Suprapubic skin (tissue), 4 donors: Measurements from ENCODE around the gene PRELID1. TPM values are rescaled to one million over a fixed set of nuclear protein-coding genes. Genes with fewer than 3 reads are reported as not detected.

Experiments used
- DNase-seq, 2 donors: peaks; one replicate each; pipeline ENCODE4 v3.0.0-alpha.2; 2019; ENCODE audit warnings: low spot score in 2 of 2
- H3K27ac ChIP-seq: fragments of 200-600 bp; sonication (generic); one replicate; pipeline ENCODE4 v1.5.1; 2019
- H3K27me3 ChIP-seq: fragments of 200-600 bp; sonication (generic); one replicate; pipeline ENCODE4 v1.5.1; 2019
- H3K36me3 ChIP-seq: fragments of 200-600 bp; sonication (generic); one replicate; pipeline ENCODE4 v1.5.1; 2019
- H3K4me1 ChIP-seq: fragments of 200-600 bp; sonication (generic); one replicate; pipeline ENCODE4 v1.5.1; 2019
- H3K4me3 ChIP-seq: fragments of 200-600 bp; sonication (generic); one replicate; pipeline ENCODE4 v1.5.1; 2019; ENCODE audit warnings: mild to moderate bottlenecking
- H3K9me3 ChIP-seq: fragments of 200-600 bp; sonication (generic); one replicate; pipeline ENCODE4 v1.5.1; 2019
- CTCF ChIP-seq, 2 donors: fragments of 200-600 bp in 1 of 2; fragments of 450-650 bp in 1 of 2; sonication (generic) in 1 of 2; IDR thresholded peaks; one replicate each; pipeline ENCODE4 v1.5.1; 2016 to 2019; ENCODE audit warnings: antibody characterized with exemption in 2 of 2, mild to moderate bottlenecking in 1 of 2, moderate library complexity in 1 of 2
- EP300 ChIP-seq: sonication (generic); formaldehyde crosslinking; IDR thresholded peaks from one replicate; pipeline ENCODE4 v1.6.1; 2017; ENCODE audit warnings: antibody characterized with exemption
- POLR2A ChIP-seq, 2 donors: fragments of 450-650 bp; IDR thresholded peaks; one replicate each; pipeline ENCODE4 v1.6.1; 2017; ENCODE audit warnings: antibody characterized with exemption in 2 of 2, mild to moderate bottlenecking in 2 of 2, moderate library complexity in 2 of 2
- POLR2AphosphoS5 ChIP-seq, 3 donors: sonication (generic); formaldehyde crosslinking; IDR thresholded peaks; one replicate each; pipeline ENCODE4 v1.6.1; 2017; ENCODE audit warnings: antibody characterized with exemption in 3 of 3
- WGBS: methylation state at CpG from one replicate; pipeline ENCODE4 v1.1.5; 2018; 5-methylcytosine and 5-hydroxymethylcytosine counted together
- total RNA-seq, 4 donors: library from RNA; depleted of rRNA; stranded (reverse); fragments of >200 nt; gene quantifications; one replicate each; pipeline ENCODE4 v1.1.0, GENCODE V29; 2016

The PRELID1 gene
- total RNA-seq, 4 donors from 2014 or later, result 54.2 to 90.1 (median 62.1) TPM

- 89% methylated on average over 12 of the region's 18 CpGs for WGBS
- Histone ChIP-seq H3K9me3 (no peaks in the 10 kb centered on the region), H3K4me3 (no peak overlapping the region), H3K27ac (no peak overlapping the region), H3K27me3 (no peaks in the 10 kb centered on the region), H3K4me1 (peaks cover 31% of the 10 kb centered on the region), H3K36me3 (no peaks in the 10 kb centered on the region)
- no peak for DNase-seq
- TF ChIP-seq POLR2A (IDR thresholded peaks at IDR 0.05) (no peak), CTCF (IDR thresholded peaks at IDR 0.05) (no peak)
Measured at GRCh38 chr5:177314376-177315342, 11.1 kb downstream of the PRELID1 start.

- H3K27me3 ChIP-seq, result no peaks in the 10 kb centered on the region
- no peaks in the 10 kb centered on the region for H3K9me3 ChIP-seq
- H3K4me1 ChIP-seq, result peaks cover 26% of the 10 kb centered on the region
- H3K36me3 ChIP-seq, result no peaks in the 10 kb centered on the region
- H3K27ac ChIP-seq, result no peak overlapping the region
- DNase-seq, result no peak
- no peak overlapping the region for H3K4me3 ChIP-seq
- 100% methylated on average over 1 of the region's 7 CpGs for WGBS
- TF ChIP-seq EP300 (no peak), POLR2A (IDR thresholded peaks at IDR 0.05) (no peak)
Measured at GRCh38 chr5:177315411-177315810, 11.8 kb downstream of the PRELID1 start.

DNA sequence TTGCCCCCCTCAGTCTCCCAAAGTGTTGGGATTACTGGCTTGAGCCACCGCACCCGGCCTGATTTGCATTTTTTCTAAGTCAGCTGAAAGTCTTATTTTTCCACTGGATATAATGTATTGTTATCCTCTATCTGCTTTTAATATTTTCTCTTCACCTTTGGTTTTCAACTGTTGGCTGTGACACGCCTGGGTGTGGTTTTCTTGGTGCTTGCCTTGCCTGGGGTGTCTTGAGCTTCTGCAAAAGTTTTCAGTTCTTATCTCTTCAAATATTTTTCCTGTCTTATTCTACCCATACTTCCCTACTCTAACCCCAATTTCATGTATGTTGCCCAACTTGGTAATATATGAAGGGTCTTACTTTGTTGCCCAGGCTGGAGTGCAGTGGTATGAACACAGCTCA, 12.4 kb downstream of the PRELID1 start:
- Histone ChIP-seq H3K4me1 (peaks cover 21% of the 10 kb centered on the region), H3K27ac (no peak overlapping the region), H3K4me3 (no peak overlapping the region), H3K9me3 (no peaks in the 10 kb centered on the region), H3K27me3 (no peaks in the 10 kb centered on the region), H3K36me3 (no peaks in the 10 kb centered on the region)
- TF ChIP-seq POLR2AphosphoS5 (IDR thresholded peaks at IDR 0.05) (no peak), EP300 (no peak), CTCF (IDR thresholded peaks at IDR 0.05) (no peak), POLR2A (IDR thresholded peaks at IDR 0.05) (no peak)
- WGBS, result 100% methylated on average over 3 of the region's 3 CpGs
- DNase-seq, result no peak

DNA sequence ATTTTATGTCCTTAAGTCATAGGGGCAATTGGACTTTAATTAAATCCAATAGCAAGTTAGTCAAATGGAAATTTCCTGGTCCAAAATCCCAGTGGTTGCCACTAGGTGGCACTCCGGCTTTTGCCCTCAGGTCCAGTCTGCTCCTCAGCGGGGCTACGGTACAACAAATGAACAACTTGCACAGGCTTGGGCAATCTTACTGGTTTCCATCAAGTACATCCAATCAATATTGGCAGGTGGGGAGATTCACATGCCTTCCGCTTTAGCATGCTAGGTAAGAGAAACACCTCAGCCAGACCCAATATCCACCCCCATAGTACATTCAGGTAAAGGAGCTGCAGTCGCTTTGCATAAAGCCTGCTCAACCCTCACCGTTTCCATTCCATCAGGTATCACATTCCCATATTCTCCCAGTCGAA, 14.4 kb downstream of the PRELID1 start:
- no peaks in the 10 kb centered on the region for H3K36me3 ChIP-seq
- no peak overlapping the region for H3K27ac ChIP-seq
- no peak for DNase-seq

DNA sequence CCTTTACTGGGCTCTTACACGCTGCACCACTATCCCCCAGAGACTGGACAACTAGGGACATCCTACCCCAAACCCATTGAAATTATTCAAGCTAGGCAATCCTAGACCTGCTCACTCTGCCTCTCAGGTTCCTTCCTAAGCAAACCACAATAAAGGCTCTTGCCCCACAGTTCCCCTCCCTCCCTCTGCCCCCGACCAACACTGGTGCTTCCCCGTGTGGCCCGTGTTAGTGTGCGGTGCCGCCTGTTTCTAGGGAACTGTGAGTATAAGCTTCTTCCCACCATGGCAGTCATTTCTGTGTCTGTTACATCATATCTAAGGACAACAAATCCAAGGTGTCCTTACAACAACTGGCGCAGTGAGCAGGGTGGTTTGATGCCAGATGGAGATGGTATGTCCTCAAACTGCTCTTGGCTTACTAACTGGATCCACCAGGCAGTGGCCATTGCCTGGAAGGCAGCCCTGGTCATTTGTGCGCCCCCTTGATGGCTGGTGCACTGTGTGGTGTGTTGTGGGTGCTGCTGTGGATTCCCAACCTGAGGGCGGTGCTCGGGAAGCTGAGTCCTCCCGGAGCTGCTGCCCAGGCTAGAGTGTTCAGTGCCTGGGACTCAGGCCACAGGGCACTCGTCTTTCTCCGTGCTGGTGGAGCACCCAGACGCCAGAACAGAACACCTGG, 16.5 kb downstream of the PRELID1 start:
- Histone ChIP-seq H3K4me1 (peaks cover 3% of the 10 kb centered on the region), H3K4me3 (no peak overlapping the region), H3K36me3 (no peaks in the 10 kb centered on the region), H3K27me3 (no peaks in the 10 kb centered on the region), H3K9me3 (no peaks in the 10 kb centered on the region), H3K27ac (no peak overlapping the region)
- WGBS, result 95% methylated on average over 7 of the region's 14 CpGs
- TF ChIP-seq CTCF (IDR thresholded peaks at IDR 0.05), result no peak
- TF ChIP-seq EP300, result no peak
- DNase-seq, result no peak

More for the DNA sequence above, 14.4 kb downstream of the PRELID1 start:
- no peak overlapping the region for H3K4me3 ChIP-seq
- WGBS, result 33% methylated on average over 7 of the region's 7 CpGs
- no peaks in the 10 kb centered on the region for H3K27me3 ChIP-seq
- peaks cover 3% of the 10 kb centered on the region for H3K4me1 ChIP-seq
- TF ChIP-seq POLR2A (IDR thresholded peaks at IDR 0.05) (no peak), CTCF (IDR thresholded peaks at IDR 0.05) (peak; percentile 76 to 82)
- no peaks in the 10 kb centered on the region for H3K9me3 ChIP-seq
